ENCODE measurements around the gene VDR.

The VDR gene

DNA sequence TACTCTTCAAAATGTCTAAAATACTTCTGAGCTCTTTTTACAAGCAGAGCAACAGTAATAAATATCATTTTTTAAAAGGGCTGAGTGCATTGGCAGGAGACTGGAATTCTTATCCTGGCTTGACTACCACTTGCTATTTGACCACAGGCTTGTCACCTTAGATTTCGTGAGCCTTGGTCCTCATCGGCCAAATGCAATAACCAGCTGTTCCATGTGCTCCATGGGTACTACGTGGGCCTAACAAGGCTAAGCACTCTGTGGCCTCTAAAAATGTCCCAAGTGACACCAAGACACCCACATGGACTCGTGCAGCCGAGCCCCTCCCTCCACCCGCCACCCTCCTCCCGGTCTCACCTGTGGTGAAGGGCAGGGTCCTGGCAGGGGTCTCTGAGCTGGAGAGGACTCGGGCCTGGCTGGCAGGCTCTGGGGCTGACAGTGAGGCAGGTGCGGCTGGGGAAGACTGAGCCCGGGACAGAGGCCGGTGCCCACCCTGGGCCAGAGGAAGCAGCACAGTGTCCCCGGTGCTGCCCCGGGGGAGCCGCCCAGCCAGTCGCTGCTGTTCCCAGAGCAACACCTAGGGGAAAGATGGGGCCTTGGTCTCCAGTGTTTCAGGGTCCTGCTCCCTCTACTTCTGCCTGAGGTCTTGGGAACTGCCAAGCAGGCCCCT, 111.6 kb downstream of the VDR start:
- Histone ChIP-seq H3K18ac (ENCODE audit: low read depth in 1 of 2, low read length in 2 of 2) (no peak overlapping the region), H3K4me3 (ENCODE audit: insufficient read depth in 1 of 2, low read depth in 1 of 2, low read length in 2 of 2) (no peak overlapping the region), H3K23ac (ENCODE audit: low read length in 2 of 2) (no peak overlapping the region), H2BK15ac (ENCODE audit: low read depth, poor library complexity, severe bottlenecking) (no peak overlapping the region), H2AK5ac (ENCODE audit: low read length, severe bottlenecking) (no peak overlapping the region), H2BK12ac (ENCODE audit: low read length in 2 of 2) (no peak overlapping the region), H3K4ac (ENCODE audit: low read depth in 1 of 2, low read length in 2 of 2) (no peak overlapping the region), H3K4me2 (ENCODE audit: low read length, poor library complexity, severe bottlenecking) (no peak overlapping the region), H3K9ac (ENCODE audit: low read length) (no peak overlapping the region), H2AFZ (ENCODE audit: low read depth, low read length) (no peak overlapping the region), H3K79me1 (replicated peaks; ENCODE audit: low read length, poor library complexity, severe bottlenecking) (peaks cover 66% of the 10 kb centered on the region), H3K27ac (ENCODE audit: low read length, poor library complexity, severe bottlenecking) (no peak overlapping the region), H3K14ac (ENCODE audit: low read length in 2 of 2) (no peak overlapping the region), H3K9me3 (ENCODE audit: control insufficient read depth, low read length) (no peaks in the 10 kb centered on the region), H3K27me3 (ENCODE audit: control insufficient read depth in 1 of 2, insufficient read depth in 1 of 2, low read length in 2 of 2) (no peaks in the 10 kb centered on the region), H2BK120ac (ENCODE audit: low read depth, low read length) (no peak overlapping the region), H3K4me1 (ENCODE audit: control insufficient read depth, insufficient read depth, low read depth, low read length) (peaks cover 2% of the 10 kb centered on the region), H4K91ac (ENCODE audit: low read length) (no peak overlapping the region), H3K36me3 (ENCODE audit: control insufficient read depth in 1 of 2, insufficient read depth in 2 of 2, low read depth in 1 of 2, low read length in 2 of 2) (peaks cover 92 to 94% of the 10 kb centered on the region in 2 experiments), H4K8ac (ENCODE audit: low read length) (peak overlapping the region; percentile 21), H2BK5ac (ENCODE audit: low read depth, low read length, poor library complexity, severe bottlenecking) (no peak overlapping the region)
- no peak for DNase-seq
- WGBS = 94% methylated on average over 15 of the region's 15 CpGs

DNA sequence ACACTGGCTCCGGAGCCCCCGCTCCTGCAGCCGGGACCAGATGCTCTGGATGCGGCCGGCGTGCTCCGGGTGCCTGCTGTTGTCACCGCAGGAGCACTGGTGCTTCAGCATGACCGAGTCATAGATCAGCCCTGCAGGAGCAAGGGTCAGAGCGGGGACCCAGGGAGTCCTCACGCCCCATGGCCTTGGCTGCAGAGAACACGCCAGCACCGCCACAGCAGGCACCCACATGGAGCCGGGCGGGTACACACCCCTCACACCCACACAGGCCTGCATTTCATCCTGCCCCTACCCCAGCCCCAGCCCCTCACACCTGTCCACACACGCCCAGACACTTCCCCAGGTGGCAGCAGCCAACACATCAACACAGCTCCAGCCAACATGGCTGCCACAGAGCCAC, 112.9 kb downstream of the VDR start:
- H2BK15ac ChIP-seq (ENCODE audit: low read depth, poor library complexity, severe bottlenecking) = no peak overlapping the region
- H3K9ac ChIP-seq (ENCODE audit: low read length) = no peak overlapping the region
- H2BK12ac ChIP-seq (ENCODE audit: low read length in 2 of 2) = no peak overlapping the region
- no peak overlapping the region for H4K8ac ChIP-seq (ENCODE audit: low read length)
- H4K91ac ChIP-seq (ENCODE audit: low read length) = no peak overlapping the region
- no peak overlapping the region for H3K23ac ChIP-seq (ENCODE audit: low read length in 2 of 2)
- no peak overlapping the region for H3K4me3 ChIP-seq (ENCODE audit: insufficient read depth in 1 of 2, low read depth in 1 of 2, low read length in 2 of 2)
- H3K27ac ChIP-seq (ENCODE audit: low read length, poor library complexity, severe bottlenecking) = no peak overlapping the region
- H2AK5ac ChIP-seq (ENCODE audit: low read length, severe bottlenecking) = no peak overlapping the region
- no peak overlapping the region for H3K4me2 ChIP-seq (ENCODE audit: low read length, poor library complexity, severe bottlenecking)
- no peak for DNase-seq
- peaks cover 64% of the 10 kb centered on the region for H3K79me1 ChIP-seq (replicated peaks; ENCODE audit: low read length, poor library complexity, severe bottlenecking)
- peaks cover 93 to 94% of the 10 kb centered on the region in 2 experiments for H3K36me3 ChIP-seq (ENCODE audit: control insufficient read depth in 1 of 2, insufficient read depth in 2 of 2, low read depth in 1 of 2, low read length in 2 of 2)
- H3K4me1 ChIP-seq (ENCODE audit: control insufficient read depth, insufficient read depth, low read depth, low read length) = peaks cover 2% of the 10 kb centered on the region
- H3K4ac ChIP-seq (ENCODE audit: low read depth in 1 of 2, low read length in 2 of 2) = no peak overlapping the region
- H2AFZ ChIP-seq (ENCODE audit: low read depth, low read length) = no peak overlapping the region
- WGBS = 97% methylated on average over 16 of the region's 16 CpGs
- H3K9me3 ChIP-seq (ENCODE audit: control insufficient read depth, low read length) = no peaks in the 10 kb centered on the region
- no peak overlapping the region for H3K18ac ChIP-seq (ENCODE audit: low read depth in 1 of 2, low read length in 2 of 2)
- no peak overlapping the region for H2BK120ac ChIP-seq (ENCODE audit: low read depth, low read length)
- no peak overlapping the region for H3K14ac ChIP-seq (ENCODE audit: low read length in 2 of 2)
- no peaks in the 10 kb centered on the region for H3K27me3 ChIP-seq (ENCODE audit: control insufficient read depth in 1 of 2, insufficient read depth in 1 of 2, low read length in 2 of 2)
- no peak overlapping the region for H2BK5ac ChIP-seq (ENCODE audit: low read depth, low read length, poor library complexity, severe bottlenecking)
